GM12878 (cell line): ENCODE data around the gene DEK. TPM values are rescaled to one million over a fixed set of nuclear protein-coding genes. Genes with fewer than 3 reads are reported as not detected.

Source experiments
- BHLHE40 ChIP-seq, 2 experiments: fragments of 450-650 bp in 1 of 2; IDR thresholded peaks; 2 replicates each; pipeline ENCODE4 v1.6.1; 2011 to 2017; ENCODE audit warnings: low read depth in 2 of 2, borderline replicate concordance in 1 of 2, improper control_type of control experiment in 1 of 2, low read length in 1 of 2, mild to moderate bottlenecking in 1 of 2
- CBFB ChIP-seq: IDR thresholded peaks from 2 replicates; pipeline ENCODE4 v1.6.1; 2016; ENCODE audit warnings: antibody characterized with exemption, low read depth
- CREB1 ChIP-seq: IDR thresholded peaks from 2 replicates; pipeline ENCODE4 v1.6.1; 2012; ENCODE audit warnings: low read depth, mild to moderate bottlenecking, inconsistent platforms
- POLR2A ChIP-seq: IDR thresholded peaks from 2 replicates; pipeline ENCODE4 v1.6.1; 2011; ENCODE audit warnings: low read depth, mild to moderate bottlenecking, low read length
- POLR2AphosphoS5 ChIP-seq: IDR thresholded peaks from 2 replicates; pipeline ENCODE4 v1.6.1; 2011; ENCODE audit warnings: mild to moderate bottlenecking, low read length, inconsistent platforms
- RBBP5 ChIP-seq: fragments of 200-600 bp; sonication (generic); conservative IDR thresholded peaks from 2 replicates; pipeline ENCODE4 v1.6.1; 2016
- RELA ChIP-seq: fragments of 450-650 bp; IDR thresholded peaks from 2 replicates; pipeline ENCODE4 v1.8.0; 2014; ENCODE audit warnings: borderline replicate concordance; ENCODE audit not compliant: partially characterized antibody
- REST ChIP-seq: IDR thresholded peaks from 2 replicates; pipeline ENCODE4 v1.6.1; 2012; ENCODE audit warnings: mild to moderate bottlenecking, low read depth, low read length
- SP1 ChIP-seq: IDR thresholded peaks from one replicate; pipeline ENCODE4 v1.6.1; 2011; ENCODE audit warnings: low read depth, low read length
- SREBF2 ChIP-seq: IDR thresholded peaks from 2 replicates; pipeline ENCODE4 v1.6.1; 2012; ENCODE audit warnings: mild to moderate bottlenecking, low read length
- USF1 ChIP-seq: IDR thresholded peaks from 2 replicates; pipeline ENCODE4 v1.6.1; 2011; ENCODE audit warnings: borderline replicate concordance, low read depth, mild to moderate bottlenecking, moderate library complexity, mixed read lengths, low read length; ENCODE audit not compliant: insufficient read depth; ENCODE audit errors: extremely low read length
- ZBTB33 ChIP-seq: fragments of 450-650 bp; IDR thresholded peaks from 2 replicates; pipeline ENCODE4 v1.6.1; 2017; ENCODE audit warnings: mild to moderate bottlenecking
- polyA plus RNA-seq, 11 experiments: library from polyadenylated mRNA; depleted of rRNA in 4 of 11; unstranded in 6 of 11; stranded (reverse) in 5 of 11; fragments of >200 nt; fragmentation: Nextera tagmentation in 4 of 11; fragmentation: Illumina TruSeq in 1 of 11; extraction: Ambion mirVana in 4 of 11; extraction: Trizol in 1 of 11; gene quantifications; 1 replicate in 1 of 11; 2 replicates in 10 of 11; pipeline versions ENCODE4 v1.2.1 to v1.2.3, GENCODE V29; 2011 to 2016; ENCODE audit warnings: inconsistent platforms in 2 of 11, missing spikeins in 2 of 11, low read depth in 1 of 11
- total RNA-seq, 4 experiments: library from RNA; depleted of rRNA in 3 of 4; stranded (reverse); fragments of >200 nt in 3 of 4; fragmentation: Illumina TruSeq in 1 of 4; extraction: Trizol in 1 of 4; gene quantifications; 2 replicates each; pipeline versions ENCODE4 v1.2.1 to v1.2.3, GENCODE V29; 2013 to 2021
- TF ChIP-seq, protein P1 (sequence below): fragments of 450-650 bp; IDR thresholded peaks from 2 replicates; pipeline ENCODE4 v1.6.1; 2017; ENCODE audit warnings: antibody characterized with exemption, mild to moderate bottlenecking, moderate library complexity
- TF ChIP-seq, protein P2 (sequence below): IDR thresholded peaks from 2 replicates; pipeline ENCODE4 v1.6.1; 2012; ENCODE audit warnings: low read length, inconsistent platforms
- TF ChIP-seq, protein P3 (sequence below): fragments of 450-650 bp; IDR thresholded peaks from 2 replicates; pipeline ENCODE4 v1.6.1; 2018; ENCODE audit warnings: mild to moderate bottlenecking, low read depth, moderate library complexity; ENCODE audit not compliant: partially characterized antibody

The DEK gene
- total and polyA plus RNA-seq, 10 of the 15 experiments (the other 5 are each of a cell fraction or from before 2014, with no cell fraction given), result 111 to 346 (median 196) TPM

- TF ChIP-seq, protein P1, sequence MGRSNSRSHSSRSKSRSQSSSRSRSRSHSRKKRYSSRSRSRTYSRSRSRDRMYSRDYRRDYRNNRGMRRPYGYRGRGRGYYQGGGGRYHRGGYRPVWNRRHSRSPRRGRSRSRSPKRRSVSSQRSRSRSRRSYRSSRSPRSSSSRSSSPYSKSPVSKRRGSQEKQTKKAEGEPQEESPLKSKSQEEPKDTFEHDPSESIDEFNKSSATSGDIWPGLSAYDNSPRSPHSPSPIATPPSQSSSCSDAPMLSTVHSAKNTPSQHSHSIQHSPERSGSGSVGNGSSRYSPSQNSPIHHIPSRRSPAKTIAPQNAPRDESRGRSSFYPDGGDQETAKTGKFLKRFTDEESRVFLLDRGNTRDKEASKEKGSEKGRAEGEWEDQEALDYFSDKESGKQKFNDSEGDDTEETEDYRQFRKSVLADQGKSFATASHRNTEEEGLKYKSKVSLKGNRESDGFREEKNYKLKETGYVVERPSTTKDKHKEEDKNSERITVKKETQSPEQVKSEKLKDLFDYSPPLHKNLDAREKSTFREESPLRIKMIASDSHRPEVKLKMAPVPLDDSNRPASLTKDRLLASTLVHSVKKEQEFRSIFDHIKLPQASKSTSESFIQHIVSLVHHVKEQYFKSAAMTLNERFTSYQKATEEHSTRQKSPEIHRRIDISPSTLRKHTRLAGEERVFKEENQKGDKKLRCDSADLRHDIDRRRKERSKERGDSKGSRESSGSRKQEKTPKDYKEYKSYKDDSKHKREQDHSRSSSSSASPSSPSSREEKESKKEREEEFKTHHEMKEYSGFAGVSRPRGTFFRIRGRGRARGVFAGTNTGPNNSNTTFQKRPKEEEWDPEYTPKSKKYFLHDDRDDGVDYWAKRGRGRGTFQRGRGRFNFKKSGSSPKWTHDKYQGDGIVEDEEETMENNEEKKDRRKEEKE, result no peak
- TF ChIP-seq CBFB (peak; percentile 94), SP1 (no peak), RELA (no peak), USF1 (no peak), POLR2A (no peak), CREB1 (0 out of 2 replicates have a peak, but pooled peaks have one; percentile 9), SREBF2 (no peak), ZBTB33 (peak; percentile 99; the same call in 1 of the 2 replicates), REST (no peak), POLR2AphosphoS5 (peak; percentile 47; the same call in 1 of the 2 replicates), BHLHE40 (IDR thresholded peaks at IDR 0.05; ENCODE audit: borderline replicate concordance in 1 of 2, low read depth in 2 of 2, low read length in 1 of 2) (no peak), RBBP5 (no peak)
- TF ChIP-seq, protein P2, sequence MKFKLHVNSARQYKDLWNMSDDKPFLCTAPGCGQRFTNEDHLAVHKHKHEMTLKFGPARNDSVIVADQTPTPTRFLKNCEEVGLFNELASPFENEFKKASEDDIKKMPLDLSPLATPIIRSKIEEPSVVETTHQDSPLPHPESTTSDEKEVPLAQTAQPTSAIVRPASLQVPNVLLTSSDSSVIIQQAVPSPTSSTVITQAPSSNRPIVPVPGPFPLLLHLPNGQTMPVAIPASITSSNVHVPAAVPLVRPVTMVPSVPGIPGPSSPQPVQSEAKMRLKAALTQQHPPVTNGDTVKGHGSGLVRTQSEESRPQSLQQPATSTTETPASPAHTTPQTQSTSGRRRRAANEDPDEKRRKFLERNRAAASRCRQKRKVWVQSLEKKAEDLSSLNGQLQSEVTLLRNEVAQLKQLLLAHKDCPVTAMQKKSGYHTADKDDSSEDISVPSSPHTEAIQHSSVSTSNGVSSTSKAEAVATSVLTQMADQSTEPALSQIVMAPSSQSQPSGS, result peak; percentile 68
- TF ChIP-seq, protein P3, sequence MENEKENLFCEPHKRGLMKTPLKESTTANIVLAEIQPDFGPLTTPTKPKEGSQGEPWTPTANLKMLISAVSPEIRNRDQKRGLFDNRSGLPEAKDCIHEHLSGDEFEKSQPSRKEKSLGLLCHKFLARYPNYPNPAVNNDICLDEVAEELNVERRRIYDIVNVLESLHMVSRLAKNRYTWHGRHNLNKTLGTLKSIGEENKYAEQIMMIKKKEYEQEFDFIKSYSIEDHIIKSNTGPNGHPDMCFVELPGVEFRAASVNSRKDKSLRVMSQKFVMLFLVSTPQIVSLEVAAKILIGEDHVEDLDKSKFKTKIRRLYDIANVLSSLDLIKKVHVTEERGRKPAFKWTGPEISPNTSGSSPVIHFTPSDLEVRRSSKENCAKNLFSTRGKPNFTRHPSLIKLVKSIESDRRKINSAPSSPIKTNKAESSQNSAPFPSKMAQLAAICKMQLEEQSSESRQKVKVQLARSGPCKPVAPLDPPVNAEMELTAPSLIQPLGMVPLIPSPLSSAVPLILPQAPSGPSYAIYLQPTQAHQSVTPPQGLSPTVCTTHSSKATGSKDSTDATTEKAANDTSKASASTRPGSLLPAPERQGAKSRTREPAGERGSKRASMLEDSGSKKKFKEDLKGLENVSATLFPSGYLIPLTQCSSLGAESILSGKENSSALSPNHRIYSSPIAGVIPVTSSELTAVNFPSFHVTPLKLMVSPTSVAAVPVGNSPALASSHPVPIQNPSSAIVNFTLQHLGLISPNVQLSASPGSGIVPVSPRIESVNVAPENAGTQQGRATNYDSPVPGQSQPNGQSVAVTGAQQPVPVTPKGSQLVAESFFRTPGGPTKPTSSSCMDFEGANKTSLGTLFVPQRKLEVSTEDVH, result no peak
Measured at GRCh38 chr6:18245642-18246041, 18.7 kb downstream of the DEK start (continued).
